PC-3 (cell line): ENCODE results near the gene DLGAP1.
"Not testable (repeated sequence)": the region's sequence is repeated elsewhere in the genome, so short reads cannot be mapped to it uniquely, and the experiment has no call there.

ENCODE experiments used
- CTCF ChIP-seq: fragments of 300-600 bp; sonication (generic); conservative IDR thresholded peaks from 2 replicates; pipeline ENCODE4 v1.5.1; 2017; ENCODE audit warnings: antibody characterized with exemption, low read depth, mild to moderate bottlenecking, low read length
- EZH2 ChIP-seq: fragments of 300-600 bp; sonication (generic); IDR thresholded peaks from one replicate; pipeline ENCODE4 v1.6.1; 2017; ENCODE audit warnings: antibody characterized with exemption, mild to moderate bottlenecking, low read length; ENCODE audit not compliant: unreplicated experiment

DNA sequence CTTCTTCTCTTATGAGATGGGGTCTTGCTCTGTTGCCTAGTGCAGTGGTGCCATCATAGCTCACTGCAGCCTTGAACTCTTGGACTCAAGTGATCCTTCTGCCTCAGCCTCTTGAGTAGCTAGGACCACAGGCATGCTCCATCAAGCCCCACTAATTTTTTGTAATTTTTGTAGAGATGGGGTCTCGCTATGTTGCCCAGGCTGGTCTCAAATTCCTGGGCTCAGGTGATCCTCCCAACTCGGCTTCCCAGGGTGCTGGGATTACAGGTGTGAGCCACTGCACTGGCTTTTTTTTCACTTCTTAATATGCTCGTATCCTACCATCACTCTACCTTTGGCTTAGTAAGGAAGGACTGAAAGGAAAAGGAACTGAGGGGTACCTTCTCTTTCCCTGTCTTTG lies 983.0 kb downstream of the DLGAP1 start:
- not testable (repeated sequence) for TF ChIP-seq CTCF, EZH2
